CD4-positive, alpha-beta memory T cell (primary cell): ENCODE measurements around the gene BABAM2. TPM values are rescaled to one million over a fixed set of nuclear protein-coding genes. Genes with fewer than 3 reads are reported as not detected.
"Not testable (repeated sequence)": the region's sequence is repeated elsewhere in the genome, so short reads cannot be mapped to it uniquely, and the experiment has no call there.

Experiments
- CTCF ChIA-PET: fragments of 350-600 bp; sonication (Branson Sonifier 250); formaldehyde crosslinking; loops from one replicate; lab custom pipeline; 2021; ENCODE audit warnings: inconsistent platforms; ENCODE audit not compliant: partially characterized antibody; lab: Charles Lee
- POLR2A ChIA-PET: fragments of 350-600 bp; sonication (Branson Sonifier 250); formaldehyde crosslinking; loops from one replicate; lab custom pipeline; 2021; ENCODE audit not compliant: partially characterized antibody; lab: Charles Lee
- DNase-seq, 5 donors: peaks; one replicate each; pipeline versions ENCODE4 v3.0.0 to v3.0.0-alpha.2; 2020 to 2022; ENCODE audit warnings: mixed read lengths in 1 of 5
- H3K27ac ChIP-seq: one replicate; pipeline ENCODE4 v1.7.0; 2013; ENCODE audit warnings: low read depth, low read length
- H3K27me3 ChIP-seq: 2 replicates; pipeline ENCODE4 v1.7.0; 2013; ENCODE audit warnings: mild to moderate bottlenecking, low read length, moderate library complexity; ENCODE audit not compliant: insufficient read depth
- H3K36me3 ChIP-seq: 2 replicates; pipeline ENCODE4 v1.7.0; 2013; ENCODE audit warnings: mild to moderate bottlenecking, low read length, moderate library complexity; ENCODE audit not compliant: insufficient read depth
- H3K4me1 ChIP-seq: 2 replicates; pipeline ENCODE4 v1.7.0; 2013; ENCODE audit warnings: mild to moderate bottlenecking, low read length, moderate library complexity; ENCODE audit not compliant: insufficient read depth
- H3K4me3 ChIP-seq, 2 donors: one replicate each; pipeline ENCODE4 v1.7.0; 2013; ENCODE audit warnings: low read length in 2 of 2, mild to moderate bottlenecking in 1 of 2
- H3K9me3 ChIP-seq, 2 donors: one replicate each; pipeline ENCODE4 v1.7.0; 2013; ENCODE audit warnings: low read length in 2 of 2, control low read depth in 1 of 2; ENCODE audit not compliant: control insufficient read depth in 1 of 2
- H3K27ac Mint-ChIP-seq, 7 donors: one replicate each; pipeline ENCODE4 v1.8.0; 2020 to 2021; ENCODE audit warnings: mixed read lengths in 7 of 7, mild to moderate bottlenecking in 6 of 7, inconsistent platforms in 3 of 7, moderate library complexity in 3 of 7
- H3K27me3 Mint-ChIP-seq, 2 donors: one replicate each; pipeline ENCODE4 v1.8.0; 2020 to 2021; ENCODE audit warnings: mixed read lengths in 2 of 2
- H3K36me3 Mint-ChIP-seq, 2 donors: one replicate each; pipeline ENCODE4 v1.8.0; 2020 to 2021; ENCODE audit warnings: mixed read lengths in 2 of 2, inconsistent platforms in 1 of 2, mild to moderate bottlenecking in 1 of 2
- H3K4me1 Mint-ChIP-seq, 4 donors: one replicate each; pipeline ENCODE4 v1.8.0; 2020 to 2021; ENCODE audit warnings: mixed read lengths in 4 of 4, mild to moderate bottlenecking in 1 of 4
- H3K4me3 Mint-ChIP-seq, 8 donors: one replicate each; pipeline ENCODE4 v1.8.0; 2020 to 2021; ENCODE audit warnings: mixed read lengths in 8 of 8, mild to moderate bottlenecking in 7 of 8, moderate library complexity in 6 of 8, inconsistent platforms in 3 of 8
- H3K9me3 Mint-ChIP-seq, 8 donors: one replicate each; pipeline ENCODE4 v1.8.0; 2020 to 2021; ENCODE audit warnings: mixed read lengths in 8 of 8, mild to moderate bottlenecking in 5 of 8, inconsistent platforms in 3 of 8, moderate library complexity in 1 of 8
- intact Hi-C: fragments of 100-400 bp; cut with micrococcal nuclease; formaldehyde crosslinking; loops from one replicate; pipeline ENCODE4 v1.15.1; 2023
- polyA plus RNA-seq, 2 donors: library from polyadenylated mRNA; unstranded; fragments of 300-500 nt; fragmentation: Illumina TruSeq; gene quantifications; one replicate each; pipeline ENCODE4 v1.2.3, GENCODE V29; 2021
- total RNA-seq, 2 experiments: library from RNA; stranded (reverse); gene quantifications; one replicate each; pipeline ENCODE4 v1.2.3, GENCODE V29; 2021

BABAM2 gene
- total and polyA plus RNA-seq, 4 experiments from 2014 or later = 37.3 to 60.1 (median 48.2) TPM

DNA sequence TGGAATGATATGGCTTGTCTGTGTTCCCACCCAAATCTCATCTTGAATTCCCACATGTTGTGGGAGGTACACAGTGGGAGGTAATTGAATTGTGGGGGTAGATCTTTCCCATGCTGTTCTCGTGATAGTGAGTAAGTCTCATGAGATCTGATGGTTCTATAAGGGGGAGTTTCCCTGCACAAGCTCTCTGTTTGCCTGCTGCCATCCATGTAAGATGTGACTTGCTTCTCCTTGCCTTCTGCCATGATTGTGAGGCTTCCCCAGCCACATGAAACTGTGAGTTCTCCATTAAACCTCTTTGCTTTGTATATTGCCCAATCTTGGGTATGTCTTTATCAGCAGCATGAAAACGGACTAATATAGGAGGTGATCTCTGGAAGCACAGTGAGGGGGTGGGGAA is 78.4 kb downstream of the BABAM2 start:
- DNase-seq, CTCF ChIA-PET, H3K27me3 ChIP-seq, POLR2A ChIA-PET, H3K27ac ChIP-seq, H3K9me3 ChIP-seq, intact Hi-C loops, H3K27me3 Mint-ChIP-seq, H3K4me3 ChIP-seq, H3K36me3 ChIP-seq: not testable (repeated sequence)
- H3K36me3 Mint-ChIP-seq = peaks cover 18 to 23% of the 10 kb centered on the region in 2 donors
- peak overlapping the region in 1 of 7 donors; percentile 9 for H3K27ac Mint-ChIP-seq
- H3K4me1 ChIP-seq = peaks cover 22% of the 10 kb centered on the region
- peaks cover 0 to 21% (median 16%) of the 10 kb centered on the region in 8 donors for H3K9me3 Mint-ChIP-seq
- H3K4me3 Mint-ChIP-seq = peak overlapping the region in 1 of 8 donors; percentile 33
- H3K4me1 Mint-ChIP-seq = peaks cover 21 to 44% (median 37%) of the 10 kb centered on the region in 4 donors

DNA sequence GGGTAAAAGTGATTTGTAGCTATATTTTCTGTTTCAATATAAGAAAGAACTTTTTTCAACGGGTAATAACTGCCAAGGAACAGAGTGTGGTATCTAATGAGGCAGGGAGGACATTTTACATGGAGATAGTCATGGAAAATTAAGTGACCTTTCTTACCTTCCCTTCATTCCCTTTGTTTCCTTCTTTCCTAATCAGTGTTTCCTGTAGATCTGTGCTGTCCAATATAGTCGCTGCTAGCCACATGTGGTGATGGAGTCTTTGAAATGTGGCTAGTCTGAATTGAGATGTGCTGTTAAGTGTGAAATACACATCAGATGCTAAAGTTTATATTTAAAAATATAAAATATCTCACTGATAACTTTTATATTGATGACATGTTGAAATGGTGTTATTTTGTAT is 81.8 kb downstream of the BABAM2 start:
- H3K27ac ChIP-seq = no peak overlapping the region
- DNase-seq = no peak
- Mint-ChIP-seq H3K27ac (no peak overlapping the region), H3K27me3 (no peaks in the 10 kb centered on the region), H3K9me3 (peaks cover 0 to 19% (median 14%) of the 10 kb centered on the region in 8 donors), H3K36me3 (peaks cover 18 to 25% of the 10 kb centered on the region in 2 donors), H3K4me3 (no peak overlapping the region), H3K4me1 (peaks cover 2 to 13% (median 10%) of the 10 kb centered on the region in 4 donors)
- no peak overlapping the region for H3K4me3 ChIP-seq
- POLR2A ChIA-PET = no interaction called here
- H3K27me3 ChIP-seq = no peaks in the 10 kb centered on the region
- CTCF ChIA-PET = no interaction called here
- H3K4me1 ChIP-seq = no peaks in the 10 kb centered on the region
- H3K36me3 ChIP-seq = no peaks in the 10 kb centered on the region
- intact Hi-C loops = no loop called here
- no peaks in the 10 kb centered on the region for H3K9me3 ChIP-seq

DNA sequence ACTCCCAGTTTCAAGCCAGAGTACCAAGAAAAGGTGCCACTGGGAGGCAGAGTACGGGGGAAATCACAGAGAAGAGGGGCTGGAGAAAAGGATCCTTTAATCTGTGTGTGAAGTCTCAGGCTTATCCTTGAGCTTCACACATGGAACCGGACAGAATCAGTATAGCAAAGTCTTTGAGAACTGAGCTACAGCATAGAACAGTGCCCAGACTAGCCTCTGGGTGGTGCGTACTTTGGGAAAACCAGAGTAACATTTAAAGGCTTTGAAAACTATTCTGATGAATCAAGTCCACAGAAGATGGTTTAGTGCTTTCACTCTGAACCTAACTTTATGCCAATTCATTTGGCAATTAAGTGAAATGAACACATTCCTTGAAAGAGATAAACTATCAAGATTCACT is 83.1 kb downstream of the BABAM2 start:
- Histone ChIP-seq H3K27ac (no peak overlapping the region), H3K9me3 (no peaks in the 10 kb centered on the region), H3K36me3 (no peaks in the 10 kb centered on the region), H3K27me3 (no peaks in the 10 kb centered on the region), H3K4me3 (no peak overlapping the region), H3K4me1 (no peaks in the 10 kb centered on the region)
- Mint-ChIP-seq H3K27me3 (no peaks in the 10 kb centered on the region), H3K36me3 (peaks cover 12 to 17% of the 10 kb centered on the region in 2 donors), H3K9me3 (peaks cover 0 to 15% (median 7%) of the 10 kb centered on the region in 8 donors), H3K27ac (peak overlapping the region in 1 of 7 donors; percentile 23), H3K4me3 (no peak overlapping the region), H3K4me1 (peaks cover 4 to 19% (median 14%) of the 10 kb centered on the region in 4 donors)
- intact Hi-C loops = no loop called here
- DNase-seq = no peak
- CTCF ChIA-PET = no interaction called here
- POLR2A ChIA-PET = no interaction called here

DNA sequence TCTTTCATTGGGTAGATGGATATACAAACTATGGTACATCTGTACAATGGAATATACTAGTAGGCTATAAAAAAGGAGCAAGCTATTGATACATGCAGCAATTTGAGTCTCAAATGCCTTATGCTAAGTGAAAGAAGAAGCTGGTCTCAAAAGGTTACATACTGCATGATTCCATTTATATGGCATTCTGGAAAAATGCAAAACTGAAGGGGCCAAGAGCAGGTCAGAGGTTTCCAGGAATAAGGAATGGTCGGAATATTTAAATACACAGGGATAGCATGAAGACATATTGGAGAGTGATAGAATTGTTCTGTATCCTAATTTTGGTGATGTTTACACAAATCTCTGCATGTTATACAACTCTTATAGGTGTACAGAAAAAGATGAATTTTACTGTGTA is 85.8 kb downstream of the BABAM2 start:
- POLR2A ChIA-PET = no interaction called here
- Mint-ChIP-seq H3K4me1 (peaks cover 11 to 28% (median 18%) of the 10 kb centered on the region in 4 donors), H3K9me3 (peaks cover 0 to 5% (median 0%) of the 10 kb centered on the region in 8 donors), H3K4me3 (no peak overlapping the region), H3K27me3 (no peaks in the 10 kb centered on the region), H3K36me3 (peaks cover 3 to 7% of the 10 kb centered on the region in 2 donors), H3K27ac (no peak overlapping the region)
- H3K27ac ChIP-seq = no peak overlapping the region
- no peak overlapping the region for H3K4me3 ChIP-seq
- no peak for DNase-seq
- CTCF ChIA-PET = no interaction called here
- H3K36me3 ChIP-seq = no peaks in the 10 kb centered on the region
- no peaks in the 10 kb centered on the region for H3K27me3 ChIP-seq
- no peaks in the 10 kb centered on the region for H3K9me3 ChIP-seq
- intact Hi-C loops = no loop called here
- peaks cover 5% of the 10 kb centered on the region for H3K4me1 ChIP-seq

DNA sequence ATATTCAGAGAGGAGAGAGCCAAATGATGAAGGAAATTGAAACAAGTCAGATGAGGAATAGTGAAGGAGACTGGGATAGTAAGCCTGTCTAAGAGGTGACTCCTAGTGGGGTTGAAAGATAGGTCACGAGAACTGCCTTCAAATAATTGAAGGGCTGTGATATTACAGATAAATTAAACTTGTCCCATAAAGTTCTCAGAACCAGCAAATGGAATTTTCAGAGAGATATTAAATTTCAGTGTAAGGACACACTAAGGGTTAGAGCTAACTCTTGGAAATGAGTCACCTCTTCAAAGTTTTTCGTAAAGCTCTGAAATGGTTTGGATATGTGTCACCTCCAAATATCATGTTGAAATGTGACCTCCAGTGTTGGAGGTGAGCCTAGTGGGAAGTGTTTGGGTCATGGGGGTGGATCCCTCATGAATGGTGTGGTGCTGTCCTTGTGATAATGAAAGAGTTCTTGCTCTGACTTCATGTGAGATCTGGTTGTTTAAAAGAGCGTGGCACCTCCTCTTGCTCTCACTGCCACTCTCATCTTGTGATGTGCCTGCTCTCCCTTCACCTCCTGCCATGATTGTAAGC is 87.3 kb downstream of the BABAM2 start:
- Mint-ChIP-seq H3K36me3 (peaks cover 3 to 7% of the 10 kb centered on the region in 2 donors), H3K27ac (peak overlapping the region in 5 of 7 donors; percentile 2 to 42 (median 26)), H3K4me1 (peaks cover 13 to 28% (median 19%) of the 10 kb centered on the region in 4 donors), H3K4me3 (no peak overlapping the region), H3K27me3 (no peaks in the 10 kb centered on the region), H3K9me3 (peaks cover 0 to 5% (median 0%) of the 10 kb centered on the region in 8 donors)
- intact Hi-C loops = no loop called here
- ChIA-PET POLR2A (no interaction called here), CTCF (interaction anchor here (1.0 kb wide), 1 partner anchor 12 kb away, joined by 3 read pairs; no protein-coding TSS in a partner anchor)
- Histone ChIP-seq H3K27me3 (no peaks in the 10 kb centered on the region), H3K4me3 (no peak overlapping the region), H3K9me3 (no peaks in the 10 kb centered on the region), H3K36me3 (no peaks in the 10 kb centered on the region), H3K27ac (no peak overlapping the region), H3K4me1 (peaks cover 5% of the 10 kb centered on the region)
- no peak for DNase-seq

DNA sequence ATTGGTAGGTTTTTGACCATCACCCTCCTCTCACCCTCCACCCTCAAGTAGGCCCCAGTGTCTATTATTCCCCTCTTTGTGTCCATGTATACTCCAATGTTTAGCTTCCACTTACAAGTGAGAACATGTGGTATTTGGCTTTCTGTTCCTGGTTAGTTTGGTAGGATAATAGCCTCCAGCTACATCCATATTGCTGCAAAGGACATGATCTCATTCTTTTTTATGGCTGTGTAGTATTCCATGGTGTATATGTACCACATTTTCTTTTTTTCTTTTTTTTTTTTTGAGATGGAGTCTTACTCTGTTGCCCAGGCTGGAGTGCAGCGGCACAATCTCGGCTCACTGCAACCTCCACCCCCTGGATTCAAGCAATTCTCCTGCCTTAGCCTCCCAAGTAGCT is 88.2 kb downstream of the BABAM2 start:
- intact Hi-C loops, POLR2A ChIA-PET, H3K27me3 Mint-ChIP-seq, H3K36me3 Mint-ChIP-seq, H3K4me3 Mint-ChIP-seq, H3K36me3 ChIP-seq, H3K27ac ChIP-seq, H3K27me3 ChIP-seq, DNase-seq, H3K4me1 ChIP-seq, CTCF ChIA-PET, H3K9me3 ChIP-seq, H3K4me3 ChIP-seq: not testable (repeated sequence)
- H3K27ac Mint-ChIP-seq = peak overlapping the region in 2 of 7 donors; percentile 16 to 19
- peaks cover 13 to 28% (median 19%) of the 10 kb centered on the region in 4 donors for H3K4me1 Mint-ChIP-seq
- H3K9me3 Mint-ChIP-seq = peaks cover 0 to 12% (median 0%) of the 10 kb centered on the region in 8 donors

DNA sequence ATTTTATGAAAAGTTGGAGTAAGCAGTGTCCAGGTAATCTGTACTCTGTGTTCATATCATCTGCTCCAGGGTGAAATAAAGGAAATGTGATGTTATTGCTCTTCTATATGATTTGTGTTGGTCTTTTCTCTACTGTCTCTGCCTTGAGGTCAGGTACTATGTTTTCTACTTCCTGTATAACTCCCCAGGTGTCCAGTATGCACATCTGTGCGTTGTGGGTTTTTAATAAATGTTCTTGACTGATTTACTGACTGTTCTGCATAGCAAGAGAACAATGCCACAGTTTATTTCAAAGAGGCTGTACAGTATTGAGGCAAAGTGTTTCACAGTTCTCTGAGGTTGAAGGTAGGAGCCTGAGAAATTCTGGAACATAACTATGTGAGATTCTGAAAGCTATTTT is 89.7 kb downstream of the BABAM2 start:
- POLR2A ChIA-PET = no interaction called here
- Histone ChIP-seq H3K27ac (no peak overlapping the region), H3K36me3 (no peaks in the 10 kb centered on the region), H3K4me1 (peaks cover 5% of the 10 kb centered on the region), H3K9me3 (no peaks in the 10 kb centered on the region), H3K27me3 (no peaks in the 10 kb centered on the region), H3K4me3 (no peak overlapping the region)
- CTCF ChIA-PET = no interaction called here
- intact Hi-C loops = no loop called here
- Mint-ChIP-seq H3K27ac (peak overlapping the region in 3 of 7 donors; percentile 3 to 36 (median 10)), H3K36me3 (peaks cover 3 to 6% of the 10 kb centered on the region in 2 donors), H3K4me3 (no peak overlapping the region), H3K9me3 (peaks cover 0 to 16% (median 0%) of the 10 kb centered on the region in 8 donors), H3K27me3 (no peaks in the 10 kb centered on the region), H3K4me1 (peaks cover 13 to 28% (median 20%) of the 10 kb centered on the region in 4 donors)
- DNase-seq = no peak
